RPMI8226 (cell line): ENCODE results near the gene TSPAN31.
A peak's percentile ranks its signal among the peaks of the same experiment; 100 is the strongest.
"Not testable (repeated sequence)": the region's sequence is repeated elsewhere in the genome, so short reads cannot be mapped to it uniquely, and the experiment has no call there.

Source experiments
- DNase-seq: peaks from one replicate; pipeline ENCODE4 v3.0.0-alpha.2; 2015

Gene TSPAN31

DNA sequence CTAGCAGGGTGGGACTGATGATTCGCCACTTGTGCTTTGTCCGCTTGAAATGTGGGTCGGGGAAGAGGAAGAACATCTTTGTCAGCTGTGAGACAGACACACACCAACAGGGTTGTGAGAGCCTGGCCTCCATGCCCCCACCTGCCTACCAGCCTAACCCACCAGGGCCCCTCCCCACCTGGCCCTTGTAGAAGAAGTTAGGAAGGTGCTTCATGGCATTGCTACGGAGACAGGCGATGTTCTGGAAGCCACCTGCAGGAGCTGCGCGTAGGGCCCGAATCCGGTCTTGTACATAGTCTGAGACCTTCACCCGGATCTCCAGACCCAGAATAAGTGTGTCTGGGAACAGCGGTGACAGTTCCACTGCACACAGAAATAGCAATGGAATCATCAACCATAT lies 24.8 kb downstream of the TSPAN31 start:
- DNase-seq = no peak

DNA sequence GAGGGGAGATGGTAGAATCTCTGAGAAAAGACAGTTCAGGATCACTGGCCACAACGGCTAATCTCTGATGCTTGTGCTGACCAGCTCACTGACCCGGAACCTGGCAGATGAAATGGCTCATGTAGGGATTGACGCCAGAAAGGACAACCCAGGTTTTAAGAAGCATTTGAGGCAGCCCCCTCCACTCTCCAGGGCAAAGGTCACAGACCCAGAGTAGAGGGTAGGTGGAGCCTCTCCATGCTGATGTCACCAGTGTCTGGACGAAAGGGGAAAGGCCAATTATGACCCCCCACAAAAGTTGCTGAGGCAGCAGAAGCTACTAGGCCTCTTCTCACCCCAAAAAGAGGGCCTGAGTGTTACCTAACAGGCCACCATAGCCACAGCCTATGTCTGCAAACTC lies 25.9 kb downstream of the TSPAN31 start:
- no peak for DNase-seq

DNA sequence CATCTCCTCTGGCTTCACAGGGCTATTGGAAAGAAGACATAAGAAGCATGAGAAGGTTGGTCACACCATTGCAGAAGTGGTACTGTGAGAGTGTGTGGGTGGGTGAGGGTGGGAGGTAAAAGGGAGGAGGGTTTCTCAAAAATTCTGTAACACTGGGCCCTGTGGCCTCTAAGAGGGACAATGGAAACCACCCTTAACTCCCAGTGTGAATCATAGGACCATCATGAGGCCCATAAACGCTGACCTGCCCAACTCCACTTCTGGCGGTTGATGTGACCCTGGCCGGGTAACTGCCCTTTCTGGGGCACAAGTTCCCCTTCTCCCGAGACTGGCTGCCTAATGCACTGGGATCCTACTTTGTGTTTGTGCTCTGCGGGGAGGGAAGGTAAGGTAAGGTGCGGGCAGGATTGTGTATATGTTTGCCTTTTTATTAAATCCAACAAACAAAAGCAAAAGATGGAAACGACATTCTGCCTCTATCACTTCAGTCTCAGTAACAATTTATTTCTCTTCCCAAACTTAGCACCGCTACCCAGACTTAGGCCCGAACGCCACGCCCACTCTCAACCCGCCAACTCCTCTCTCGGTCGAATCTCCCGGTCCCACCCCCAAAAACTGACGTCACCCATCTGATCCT lies 26.5 kb downstream of the TSPAN31 start:
- DNase-seq = peak; percentile 96

- DNase-seq = peak; percentile 97
These were observed 27.1 kb downstream of the TSPAN31 start, which contains the start of gene METTL1 for GRCh38 chr12:57771873-57772428. METTL1 (minus strand) TSS chr12:57772105; CDS start chr12:57772083, 22 bp downstream.

- no peak for DNase-seq
These were observed 27.8 kb downstream of the TSPAN31 start, which contains the start of gene EEF1AKMT3 for GRCh38 chr12:57772429-57773322. EEF1AKMT3 (plus strand) TSS chr12:57772614; CDS start chr12:57772725, 111 bp downstream.

- not testable (repeated sequence) for DNase-seq
These were observed 29.8 kb downstream of the TSPAN31 start for GRCh38 chr12:57774634-57775033.

GRCh38 chr12:57775044-57775443 lies 30.2 kb downstream of the TSPAN31 start:
- DNase-seq = no peak

DNA sequence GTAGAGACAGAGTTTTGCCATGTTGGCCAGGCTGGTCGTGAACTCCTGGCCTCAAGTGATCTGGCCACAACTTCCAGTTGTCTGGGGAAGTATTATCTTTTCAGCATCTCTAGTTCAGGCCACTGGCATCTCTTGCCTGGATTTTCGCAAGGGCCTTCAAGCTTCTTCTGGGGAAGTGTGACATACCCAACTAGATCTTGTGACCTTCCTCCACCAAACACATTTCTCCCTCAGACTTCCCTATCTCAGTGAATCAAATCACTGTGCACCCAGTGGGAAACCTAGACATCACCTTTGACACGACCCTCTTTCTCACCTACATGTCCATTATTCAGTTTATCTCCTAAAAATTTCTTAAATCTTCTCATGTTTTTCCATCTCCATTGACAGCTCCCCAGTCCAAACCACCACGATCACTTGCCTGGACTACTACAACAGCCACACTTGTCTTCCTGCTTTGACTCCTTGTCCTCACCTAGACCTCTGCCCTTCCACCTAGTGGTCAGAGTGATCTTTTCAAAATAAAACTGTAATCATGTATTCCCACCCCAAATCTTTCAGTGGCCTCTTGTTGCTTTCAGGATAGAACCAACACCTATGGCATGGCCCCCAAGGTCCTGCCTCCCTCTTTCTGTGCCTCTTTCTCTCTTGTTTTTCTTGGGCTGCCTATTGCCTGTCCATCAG lies 30.9 kb downstream of the TSPAN31 start:
- peak; percentile 26 for DNase-seq

DNA sequence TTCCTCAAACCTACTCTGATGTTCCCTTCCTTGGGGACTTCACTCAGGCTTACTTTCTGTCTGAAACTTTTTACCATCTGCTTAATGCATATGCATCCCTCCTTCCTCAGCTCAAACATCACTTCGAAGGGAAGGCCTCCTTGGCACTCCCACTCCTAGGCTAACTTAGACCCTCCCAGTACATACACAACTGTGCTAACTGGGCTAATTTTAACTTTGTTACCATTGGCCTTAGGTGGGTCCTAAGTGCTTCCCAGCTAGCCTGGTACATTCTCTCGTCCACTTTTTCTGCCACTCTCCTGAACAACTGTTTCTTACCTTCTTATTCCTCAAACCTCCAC lies 31.4 kb downstream of the TSPAN31 start:
- DNase-seq = no peak

DNA sequence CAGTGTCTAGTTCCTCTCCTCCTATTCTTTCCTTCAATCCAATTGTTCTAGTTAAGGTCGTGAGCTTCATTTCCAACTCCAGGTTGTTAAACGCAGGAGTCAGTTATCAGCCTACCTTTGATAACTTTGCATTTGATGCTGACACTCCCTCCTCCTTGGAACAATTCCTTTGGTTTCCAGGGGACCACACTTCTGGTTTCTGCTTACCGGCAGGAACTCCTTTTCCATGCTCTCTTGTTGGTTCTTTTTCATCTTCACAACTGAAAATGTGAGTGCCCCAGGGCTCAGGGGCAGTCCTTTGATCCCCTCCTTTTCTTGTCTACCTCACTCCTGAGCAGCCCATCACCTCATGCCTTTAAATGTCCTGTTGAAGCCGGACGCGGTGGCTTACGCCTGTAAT lies 32.5 kb downstream of the TSPAN31 start:
- DNase-seq = no peak

DNA sequence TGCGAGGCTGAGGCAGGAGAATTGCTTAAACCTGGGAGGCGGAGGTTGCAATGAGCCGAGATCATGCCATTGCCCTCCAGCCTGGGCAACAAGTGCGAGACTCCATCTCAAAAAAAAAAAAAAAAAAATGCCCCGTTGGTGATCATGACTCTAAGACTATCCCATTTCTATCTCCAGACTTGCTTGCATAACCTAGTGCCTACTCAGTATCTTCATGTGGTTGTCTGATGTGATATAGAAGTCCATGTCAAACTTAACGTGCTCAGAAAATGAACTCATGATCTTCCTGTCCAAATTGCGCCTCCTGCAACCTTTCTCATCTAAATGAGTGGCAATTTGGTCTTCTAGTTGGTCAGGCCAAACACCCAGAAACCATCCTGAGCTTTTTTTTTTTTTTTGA lies 33.1 kb downstream of the TSPAN31 start:
- DNase-seq = no peak

- no peak for DNase-seq
These were observed 34.9 kb downstream of the TSPAN31 start for GRCh38 chr12:57779736-57780135.

DNA sequence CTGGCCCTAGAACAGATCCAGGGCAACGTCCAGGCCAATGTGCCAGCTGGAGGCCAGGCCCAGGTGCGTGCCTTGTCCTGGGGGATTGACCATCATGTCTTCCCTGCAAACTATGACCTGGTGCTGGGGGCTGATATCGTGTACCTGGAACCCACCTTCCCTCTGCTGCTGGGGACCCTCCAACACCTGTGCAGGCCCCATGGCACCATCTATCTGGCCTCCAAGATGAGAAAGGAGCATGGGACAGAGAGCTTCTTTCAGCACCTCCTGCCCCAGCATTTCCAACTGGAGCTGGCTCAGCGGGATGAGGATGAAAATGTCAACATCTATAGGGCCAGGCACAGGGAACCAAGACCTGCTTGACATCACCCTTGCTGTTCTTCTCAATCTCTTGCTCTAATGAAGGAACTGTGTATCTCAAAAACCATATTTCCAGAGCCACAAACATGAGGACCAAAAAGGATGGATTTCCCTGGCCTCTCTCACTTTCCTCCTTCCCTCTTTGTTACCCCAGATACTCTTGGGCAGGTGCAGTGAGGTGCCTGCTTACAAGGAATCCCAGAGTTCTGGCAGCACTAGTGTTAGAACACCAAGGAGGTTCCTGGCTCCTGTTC lies 35.6 kb downstream of the TSPAN31 start:
- no peak for DNase-seq

GRCh38 chr12:57781244-57781643 lies 36.4 kb downstream of the TSPAN31 start:
- no peak for DNase-seq

DNA sequence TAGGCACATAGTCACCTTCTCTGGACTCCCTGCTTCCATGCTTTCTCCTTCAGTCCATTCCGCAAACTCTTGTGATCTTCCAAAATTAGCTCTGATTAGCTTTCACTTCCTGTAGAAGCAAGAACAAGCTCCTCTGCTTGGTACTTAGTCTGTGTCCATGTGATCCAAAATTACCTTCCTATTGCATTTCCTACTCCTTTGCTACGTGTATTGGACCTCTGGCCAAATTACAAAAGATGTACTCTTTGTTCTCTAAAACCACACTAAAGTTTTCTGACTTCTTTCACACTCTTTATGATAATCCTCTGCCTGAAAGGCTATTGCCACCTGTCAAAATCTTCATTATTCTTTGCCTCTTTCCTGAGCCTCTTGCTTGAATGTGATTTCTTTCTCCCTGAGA lies 37.0 kb downstream of the TSPAN31 start:
- no peak for DNase-seq

DNA sequence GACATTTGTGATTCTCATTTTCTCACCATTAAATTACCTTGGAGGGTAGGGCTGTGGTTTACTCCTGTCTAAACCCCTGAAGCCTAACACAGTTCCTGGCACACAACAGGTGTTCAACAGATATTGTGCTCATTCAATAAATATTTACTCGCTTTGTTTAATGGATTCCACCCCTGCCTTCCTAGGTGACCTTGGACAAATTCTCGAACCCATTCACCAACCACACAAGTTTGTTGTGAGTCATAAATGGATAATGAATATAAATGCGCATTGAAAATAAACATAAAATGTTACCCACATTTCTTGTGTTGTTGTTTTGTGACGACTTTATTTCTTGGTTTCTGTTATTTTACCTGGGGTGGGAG lies 37.4 kb downstream of the TSPAN31 start:
- no peak for DNase-seq

GRCh38 chr12:57782608-57783465 lies 38.0 kb downstream of the TSPAN31 start, which contains the start of gene TSFM:
TSFM (plus strand) TSS chr12:57782787; CDS start chr12:57782802, 15 bp downstream.
- peak; percentile 98 for DNase-seq

- DNase-seq = no peak
These were observed 38.6 kb downstream of the TSPAN31 start for GRCh38 chr12:57783466-57783801.

DNA sequence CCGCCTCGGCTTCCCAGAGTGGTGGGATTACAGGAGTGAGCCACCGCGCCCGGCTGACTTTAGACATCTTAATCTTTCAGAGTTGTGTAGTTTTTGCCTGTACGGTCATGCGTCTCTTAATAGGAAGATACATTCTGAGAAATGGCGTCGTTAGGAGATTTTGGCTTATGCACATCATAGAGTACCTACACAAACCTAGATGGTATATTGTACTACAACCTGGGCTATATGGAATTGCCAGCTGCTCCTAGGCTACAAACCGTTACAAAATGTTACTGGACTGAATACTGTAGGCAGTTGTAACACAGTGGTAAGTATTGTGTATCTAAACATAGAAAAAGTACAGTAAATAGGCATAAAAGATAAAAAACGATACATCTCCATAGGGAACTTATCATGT lies 39.0 kb downstream of the TSPAN31 start:
- DNase-seq = no peak

- DNase-seq = no peak
These were observed 49.1 kb downstream of the TSPAN31 start for GRCh38 chr12:57793920-57794319.

DNA sequence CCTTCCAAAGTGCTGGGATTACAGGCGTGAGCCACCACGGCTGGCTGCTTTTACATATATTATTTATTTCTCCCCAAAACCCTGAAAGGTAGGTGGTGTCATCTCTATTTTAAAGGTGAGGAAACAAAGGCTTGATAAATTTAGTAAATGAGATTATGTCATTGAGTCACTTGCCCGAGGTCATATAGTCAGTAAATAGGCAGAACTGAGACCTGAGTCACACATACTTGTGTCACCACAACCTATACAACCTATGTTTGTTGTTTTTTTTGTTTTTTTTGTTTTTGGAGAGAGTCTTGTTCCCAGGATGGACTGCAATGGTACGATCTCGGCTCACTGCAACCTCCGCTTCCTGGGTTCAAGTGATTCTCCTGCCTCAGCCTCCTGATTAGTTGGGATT lies 50.5 kb downstream of the TSPAN31 start:
- no peak for DNase-seq

GRCh38 chr12:57796996-57797395 lies 52.2 kb downstream of the TSPAN31 start:
- no peak for DNase-seq
